ENCODE results near the gene HS1BP3. TPM values are rescaled to one million over a fixed set of nuclear protein-coding genes. Genes with fewer than 3 reads are reported as not detected.
A peak's percentile ranks its signal among the peaks of the same experiment; 100 is the strongest.

The HS1BP3 gene
- total RNA-seq, 1 donor = 18.0 TPM

DNA sequence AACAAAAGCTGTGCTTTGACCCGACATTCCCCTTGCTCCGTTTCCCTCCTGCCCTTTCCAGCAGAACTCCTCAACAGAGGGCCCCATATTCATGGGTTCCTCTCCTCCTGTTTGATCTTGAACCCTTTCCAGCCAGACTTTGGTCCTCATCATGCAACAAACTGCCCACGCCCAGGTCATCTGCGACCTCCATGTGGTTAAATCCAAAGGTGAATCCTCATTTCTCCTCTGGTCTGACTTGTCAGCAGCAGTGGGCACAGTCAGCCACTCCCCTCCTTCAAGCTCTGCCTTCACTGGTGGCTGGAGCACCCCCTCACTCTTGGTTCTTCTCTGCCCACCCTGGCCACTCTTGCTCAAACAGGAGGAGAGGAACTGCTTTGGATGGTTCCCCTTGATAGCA is 2.7 kb downstream of the HS1BP3 start:
- DNase-seq (ENCODE audit: low read depth in 2 of 3, low spot score in 2 of 3) = no peak

DNA sequence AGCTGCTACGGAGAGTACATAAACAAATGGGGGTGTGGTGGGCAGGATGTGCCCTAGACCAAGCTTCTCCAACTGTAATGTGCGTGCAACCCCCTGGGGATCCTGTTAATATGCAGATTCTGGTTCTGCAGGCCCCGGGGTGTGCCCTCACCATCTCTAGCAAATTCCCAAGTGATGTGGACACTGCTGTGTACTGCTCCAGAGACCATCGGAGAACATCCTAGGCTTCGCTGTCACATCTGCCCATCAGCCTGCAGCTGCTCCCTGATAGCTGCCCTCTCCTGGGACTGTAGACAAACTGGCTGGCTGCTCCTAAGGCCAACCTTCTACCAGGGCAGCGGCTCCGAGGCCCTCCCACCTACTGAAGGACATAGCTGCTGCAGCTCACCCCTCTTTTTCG is 3.2 kb downstream of the HS1BP3 start:
- DNase-seq (ENCODE audit: low read depth in 2 of 3, low spot score in 2 of 3) = no peak

DNA sequence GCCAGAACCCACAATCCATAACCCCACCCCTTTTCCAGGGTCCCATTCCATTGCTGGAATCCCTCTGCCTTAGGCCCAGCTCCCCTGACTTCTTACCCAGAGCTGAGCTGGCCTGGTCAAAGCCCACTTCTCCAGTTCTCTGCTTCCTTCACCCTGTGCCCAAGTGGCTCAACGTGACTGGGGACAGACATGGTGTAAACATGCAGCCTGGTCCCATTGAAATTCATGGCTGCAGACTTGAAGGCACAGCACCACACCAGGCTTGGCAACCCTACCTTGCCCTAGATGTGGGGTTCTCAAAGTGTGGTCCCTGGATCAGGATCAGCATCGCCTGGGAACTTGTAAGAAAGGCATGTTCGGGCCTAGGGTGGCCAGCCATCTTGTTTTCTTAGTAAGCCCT is 3.7 kb downstream of the HS1BP3 start:
- DNase-seq (ENCODE audit: low read depth in 2 of 3, low spot score in 2 of 3) = no peak

DNA sequence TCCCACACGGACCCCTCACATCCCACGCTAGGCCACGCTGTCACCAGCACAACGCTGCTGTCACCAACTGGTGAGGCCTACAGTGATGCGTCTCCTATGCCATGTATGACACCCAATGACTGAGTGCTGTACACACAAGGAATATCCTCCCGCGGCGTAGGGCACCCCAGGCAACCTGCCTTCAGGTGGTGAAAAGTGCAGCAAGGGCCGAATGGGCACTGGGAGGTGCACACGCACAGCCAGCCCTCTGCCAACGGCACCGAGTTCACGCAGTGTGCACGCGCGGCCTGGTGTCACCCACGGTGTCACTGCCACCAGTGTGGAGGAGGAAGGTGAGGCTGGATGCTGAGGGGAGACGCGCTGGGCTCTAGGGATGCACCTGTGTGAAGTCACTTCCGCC is 4.5 kb downstream of the HS1BP3 start:
- no peak for DNase-seq (ENCODE audit: low read depth in 2 of 3, low spot score in 2 of 3)

DNA sequence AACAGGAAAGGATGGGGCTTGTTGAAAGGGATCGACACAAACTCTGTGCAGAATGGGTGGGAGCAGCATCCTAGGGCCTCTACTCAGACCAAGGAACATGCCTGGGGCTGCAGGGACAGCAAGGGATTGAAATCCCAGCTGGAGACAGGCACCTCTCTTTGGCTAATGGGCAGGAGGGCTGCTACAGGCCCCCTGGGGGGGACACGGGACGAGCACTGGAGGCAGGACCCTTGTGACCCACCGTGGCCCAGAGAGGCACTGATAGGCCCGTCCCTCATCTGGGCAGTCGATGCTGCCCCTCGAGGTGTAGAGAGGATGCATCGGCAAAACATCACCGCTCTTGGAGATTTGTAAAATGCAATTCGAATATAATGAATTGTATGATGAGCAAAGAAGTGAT is 5.1 kb downstream of the HS1BP3 start:
- DNase-seq (ENCODE audit: low read depth in 2 of 3, low spot score in 2 of 3) = no peak

DNA sequence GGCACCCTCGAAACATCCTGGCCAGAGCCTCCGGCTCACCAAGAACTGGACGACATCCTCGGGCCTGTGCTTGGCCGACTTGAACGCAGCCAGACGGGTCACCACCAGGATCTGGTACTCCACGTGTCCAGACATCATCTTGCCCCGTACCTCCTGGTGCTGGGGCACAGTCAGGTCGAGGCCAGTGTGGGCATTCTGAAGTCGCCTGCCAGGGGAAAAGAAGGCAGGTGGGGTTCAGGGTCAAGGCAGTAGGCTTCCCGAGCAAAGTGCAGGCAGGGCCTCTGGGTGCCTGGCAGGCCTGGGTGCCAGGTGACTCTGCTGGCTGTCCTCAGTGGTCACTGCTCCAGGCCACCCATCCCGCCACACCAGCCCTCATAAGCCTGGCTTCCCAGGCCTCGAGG is 5.6 kb downstream of the HS1BP3 start:
- DNase-seq (ENCODE audit: low read depth in 2 of 3, low spot score in 2 of 3) = no peak

DNA sequence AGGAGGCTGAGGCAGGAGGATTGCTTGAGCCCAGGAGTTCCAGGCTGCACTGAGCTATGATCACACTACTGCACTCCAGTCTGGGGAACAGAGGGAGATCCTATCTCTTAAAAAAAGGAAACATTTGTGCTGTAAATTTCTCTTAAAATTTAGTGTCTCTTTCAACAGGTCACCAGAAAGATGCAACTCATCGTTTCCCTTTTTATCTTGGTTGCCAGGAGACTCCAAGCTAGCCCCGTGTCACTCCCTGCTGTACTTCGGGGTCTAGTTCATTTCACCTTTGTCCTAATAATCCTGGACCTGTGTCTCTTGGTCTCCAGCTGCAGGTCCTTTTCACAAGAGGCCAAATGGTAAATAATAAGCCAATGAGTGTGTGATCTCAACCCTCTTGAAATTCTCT is 7.1 kb downstream of the HS1BP3 start:
- DNase-seq (ENCODE audit: low read depth in 2 of 3, low spot score in 2 of 3) = no peak

DNA sequence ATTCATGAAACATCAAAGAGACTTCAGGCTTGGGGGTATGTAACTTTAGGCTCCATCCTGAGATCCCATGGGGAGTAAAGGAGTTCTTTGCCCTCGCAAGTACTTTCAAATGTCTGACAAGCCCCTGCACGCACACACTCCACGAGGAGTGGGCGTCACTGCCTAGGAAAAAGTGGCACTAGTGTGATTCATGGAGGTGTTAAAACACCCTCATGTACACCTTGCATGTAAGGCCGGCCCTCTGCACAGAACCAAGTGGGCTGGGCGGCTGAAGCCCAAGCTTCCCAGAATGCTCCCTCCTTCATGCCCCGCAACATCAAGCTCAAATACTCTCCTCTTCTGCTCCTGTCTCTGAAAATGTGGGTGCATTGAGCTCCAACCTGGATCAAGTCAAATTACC is 7.8 kb downstream of the HS1BP3 start:
- no peak for DNase-seq (ENCODE audit: low read depth in 2 of 3, low spot score in 2 of 3)

DNA sequence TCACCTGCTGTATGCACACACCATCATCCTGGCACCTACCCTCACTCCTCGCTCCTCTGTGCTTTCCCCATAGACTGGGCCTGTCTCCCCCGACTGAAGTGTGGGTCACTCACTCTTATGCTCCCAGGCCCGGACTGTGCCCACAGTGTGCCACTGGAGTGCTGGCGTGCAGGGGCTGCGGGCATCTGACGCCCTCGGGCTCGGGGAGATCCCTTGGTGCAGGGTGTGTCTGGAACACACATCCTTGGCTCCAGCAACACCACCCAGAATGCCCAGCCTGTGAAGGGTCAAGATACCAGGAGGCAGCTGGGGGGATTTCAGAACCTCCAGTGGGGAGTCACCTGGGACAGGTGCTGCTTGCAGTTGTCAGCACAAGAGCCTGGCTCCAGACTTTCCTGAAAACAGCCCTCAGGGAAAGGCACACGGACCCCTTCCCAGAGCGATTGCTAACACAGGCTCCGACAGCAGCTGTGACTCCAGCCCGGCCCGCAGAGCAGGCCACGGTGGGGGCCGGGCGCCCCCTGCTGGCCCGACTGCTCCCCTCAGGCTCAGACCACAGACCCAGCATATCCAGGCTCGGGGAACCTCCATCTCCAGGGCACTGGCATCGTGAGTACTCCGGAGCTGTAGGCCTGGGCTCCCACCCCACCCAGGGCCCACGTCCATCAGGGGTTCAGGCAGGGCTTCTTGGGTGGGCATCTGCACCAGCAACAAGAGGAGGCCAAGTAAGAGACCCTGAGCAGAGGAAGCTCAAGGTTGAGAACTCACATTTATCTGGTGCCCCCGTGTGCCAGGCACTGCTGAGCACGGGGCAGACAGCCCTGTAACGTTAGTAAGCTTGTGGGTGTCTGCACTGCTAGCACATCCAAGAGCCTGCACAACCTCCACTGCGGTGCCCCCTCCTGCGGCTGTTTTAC is 8.6 kb downstream of the HS1BP3 start:
- peak; percentile 53 to 73 (median 61) for DNase-seq (ENCODE audit: low read depth in 2 of 3, low spot score in 2 of 3)

DNA sequence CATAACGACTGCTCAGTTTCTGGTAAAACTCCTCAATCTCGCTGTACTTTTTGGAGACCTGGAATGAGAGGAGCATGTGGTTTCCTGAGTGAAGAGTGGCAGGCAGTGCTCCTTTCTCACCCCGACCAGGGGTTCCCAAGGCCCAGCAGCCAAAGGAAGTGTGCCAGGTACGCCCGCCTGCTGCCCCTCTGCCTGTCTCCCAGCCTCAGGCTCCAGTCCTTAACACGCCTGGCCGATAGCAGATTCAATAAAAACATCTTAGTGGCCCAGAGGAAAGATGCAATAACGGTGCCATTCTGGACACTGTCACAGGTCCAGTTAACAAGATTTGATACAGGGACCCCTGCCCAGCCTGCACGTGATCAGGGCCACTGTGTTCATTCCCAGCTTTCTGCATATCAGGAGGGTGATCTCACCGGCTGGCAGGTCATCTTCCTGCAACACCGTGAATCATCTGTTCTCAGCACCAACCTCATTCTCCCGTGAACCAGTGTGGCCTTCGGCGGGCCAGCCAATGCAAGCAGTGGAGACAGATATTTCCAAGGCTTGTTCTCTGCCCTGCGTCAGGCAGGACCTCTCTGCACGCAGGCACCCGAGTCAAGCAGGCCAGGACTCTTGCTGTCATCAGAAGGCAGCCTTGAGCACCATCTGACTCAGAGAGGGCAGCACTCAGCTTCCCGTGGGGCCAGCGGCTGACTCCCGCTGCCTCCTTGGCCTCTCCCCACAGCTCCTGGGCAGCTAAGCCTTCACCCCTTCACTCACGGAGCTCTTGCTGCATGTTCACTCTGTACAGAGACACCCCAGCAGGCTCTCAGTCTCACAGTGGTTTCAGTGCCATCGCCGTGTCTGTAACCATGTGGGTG is 9.5 kb downstream of the HS1BP3 start:
- DNase-seq (ENCODE audit: low read depth in 2 of 3, low spot score in 2 of 3) = no peak

DNA sequence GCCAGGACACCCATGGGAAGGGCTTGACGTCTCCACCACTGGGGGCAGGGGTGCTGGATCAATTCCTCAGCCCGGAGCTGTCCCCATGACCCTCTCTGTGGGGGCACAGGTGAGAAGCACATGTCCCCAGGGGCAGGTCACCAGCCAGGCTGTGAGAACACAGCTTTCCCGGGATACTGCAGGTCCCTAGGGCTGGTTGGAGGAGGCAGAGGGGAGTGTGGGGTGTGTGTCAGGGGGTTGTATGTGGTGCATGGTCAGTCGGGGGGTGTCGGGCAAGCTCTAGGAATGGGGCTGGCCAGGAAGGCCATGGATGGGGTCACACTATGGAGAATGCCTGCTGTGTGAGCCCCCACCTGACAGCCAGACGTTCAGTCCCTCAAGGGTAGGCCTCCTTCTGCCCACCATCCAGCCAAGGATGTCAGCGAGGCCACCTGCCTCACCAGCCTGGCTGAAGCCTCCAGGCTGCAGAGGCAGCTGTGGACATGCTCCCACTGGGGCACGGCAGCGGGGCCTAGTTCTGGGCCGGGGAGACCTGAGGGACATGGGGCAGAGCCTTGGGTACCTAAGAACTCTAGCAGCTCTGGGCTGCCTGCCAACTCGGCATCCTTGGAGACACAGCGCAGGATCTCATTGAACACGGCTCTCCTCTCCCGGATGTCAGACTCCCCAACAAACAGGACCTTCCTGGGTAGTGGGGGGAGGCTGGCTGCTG is 10.3 kb downstream of the HS1BP3 start:
- DNase-seq (ENCODE audit: low read depth in 2 of 3, low spot score in 2 of 3) = no peak

DNA sequence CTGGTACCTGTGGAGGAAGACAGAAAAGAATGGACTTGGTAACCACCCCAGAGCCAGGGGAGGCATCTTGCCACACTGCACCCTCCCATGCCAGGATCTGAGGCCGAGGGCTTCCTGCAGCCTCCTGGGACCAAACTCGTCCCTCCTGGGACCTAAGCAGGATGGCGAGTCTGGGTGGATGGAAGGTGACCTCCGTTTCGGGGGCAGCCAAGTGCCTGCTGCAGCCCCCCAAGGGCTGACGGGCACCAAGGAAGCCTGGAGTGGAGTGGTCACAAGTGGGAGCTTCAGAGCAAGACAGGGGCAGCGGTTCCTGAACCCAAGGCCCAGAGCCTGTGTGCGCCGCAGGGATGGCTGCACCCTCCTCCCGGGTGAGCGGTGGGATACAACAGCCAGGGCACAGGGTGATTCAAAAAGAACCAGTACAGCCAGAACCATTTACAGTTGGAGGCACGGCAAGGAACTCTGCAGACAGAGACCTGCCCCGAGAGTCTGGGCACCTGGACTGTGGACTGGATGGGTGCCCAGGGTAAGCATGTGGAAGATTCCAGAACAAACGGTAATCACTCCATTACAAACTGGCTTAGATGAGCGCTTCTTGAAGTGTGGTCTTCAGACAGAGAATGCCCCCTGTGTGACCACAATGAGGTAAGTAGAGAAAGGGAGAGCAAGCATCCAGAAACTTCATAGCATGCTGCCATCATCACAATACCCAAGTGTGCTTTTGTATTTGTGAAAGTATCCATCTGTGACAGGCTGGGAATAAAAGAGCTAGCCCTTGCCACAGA is 12.1 kb downstream of the HS1BP3 start:
- no peak for DNase-seq (ENCODE audit: low read depth in 2 of 3, low spot score in 2 of 3)

DNA sequence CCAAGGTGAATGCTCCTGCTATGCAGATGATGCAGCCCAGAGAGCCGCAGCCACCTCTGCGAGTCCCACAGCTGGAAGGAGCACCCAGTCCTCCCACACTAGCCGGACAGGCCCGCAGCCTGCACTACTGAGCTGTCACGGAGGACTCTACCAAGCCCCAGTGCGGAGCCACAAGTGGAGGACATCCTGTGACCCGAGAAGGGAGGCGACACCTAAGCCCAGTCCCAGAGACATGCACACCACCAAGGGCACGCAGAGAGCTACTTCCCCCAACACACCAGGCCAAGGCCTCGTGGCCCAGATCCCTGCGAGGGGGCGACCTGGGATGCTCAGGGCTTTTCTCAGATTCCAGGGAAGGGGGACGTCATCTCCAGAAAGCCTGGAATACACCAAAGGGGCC is 12.9 kb downstream of the HS1BP3 start:
- DNase-seq (ENCODE audit: low read depth in 2 of 3, low spot score in 2 of 3) = no peak

DNA sequence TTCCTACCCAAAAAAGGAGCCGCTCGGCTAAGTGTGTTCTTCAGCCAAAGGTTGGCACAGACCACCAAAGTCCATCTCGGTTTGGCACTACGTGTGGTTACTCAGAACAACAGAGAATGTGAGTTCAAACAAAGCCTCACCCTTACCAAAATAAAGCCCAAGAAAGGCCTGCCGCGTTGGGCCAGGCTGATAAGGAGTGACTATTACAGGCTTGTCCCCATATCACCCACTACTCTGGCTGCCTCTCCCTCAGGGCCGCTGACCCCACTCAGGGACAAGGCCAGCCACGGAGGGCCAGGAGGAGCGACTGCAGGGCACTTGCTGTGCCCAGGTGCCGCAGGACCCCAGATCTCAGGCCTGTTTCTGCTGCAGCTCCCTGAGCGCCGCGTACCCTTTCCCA is 13.8 kb downstream of the HS1BP3 start:
- no peak for DNase-seq (ENCODE audit: low read depth in 2 of 3, low spot score in 2 of 3)

DNA sequence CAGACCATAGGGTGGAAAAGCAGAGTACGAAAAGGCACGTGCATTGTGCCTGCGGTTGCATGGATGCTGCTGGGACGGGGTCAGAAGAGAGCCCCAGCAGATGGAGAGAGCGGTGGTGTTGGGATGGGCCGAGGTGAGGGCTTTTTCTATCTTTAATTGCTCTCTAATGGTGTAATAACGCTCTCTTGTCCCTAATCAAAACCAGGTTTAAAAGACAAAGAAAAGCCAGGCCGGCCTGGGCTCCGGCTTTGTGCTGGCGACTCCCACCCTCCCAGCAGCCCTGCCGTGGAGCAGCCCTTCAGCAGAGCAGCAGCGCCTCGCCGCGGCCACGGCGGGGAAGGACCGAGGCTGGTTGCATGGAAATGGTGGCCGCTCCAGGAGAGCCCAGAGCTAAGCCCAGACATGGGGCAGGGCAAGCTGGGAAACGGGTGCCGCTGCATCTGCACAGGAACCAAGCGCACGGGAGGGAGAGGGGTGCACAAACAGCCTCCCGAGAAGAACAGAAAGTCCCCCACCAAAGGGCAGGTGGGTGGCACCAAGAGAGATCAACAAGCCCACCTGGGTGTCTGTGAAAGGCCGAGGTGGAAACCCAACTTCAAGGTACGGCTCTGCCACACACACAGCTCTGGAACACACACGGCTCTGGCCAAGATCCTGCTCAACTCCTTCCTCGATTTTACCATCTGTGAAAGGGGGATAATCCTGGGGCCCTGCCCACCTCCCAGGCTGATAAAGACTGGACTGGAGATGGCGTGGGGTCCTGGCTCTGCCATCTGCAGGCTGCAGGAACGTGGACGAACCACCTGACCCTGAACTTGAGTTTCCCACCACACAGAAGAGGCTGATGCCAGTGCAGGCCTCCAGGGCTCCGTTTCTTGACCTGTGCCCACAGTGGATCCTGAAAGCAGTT is 15.0 kb downstream of the HS1BP3 start:
- peak in 2 of 3 donors; percentile 56 to 75 for DNase-seq (ENCODE audit: low read depth in 2 of 3, low spot score in 2 of 3)

DNA sequence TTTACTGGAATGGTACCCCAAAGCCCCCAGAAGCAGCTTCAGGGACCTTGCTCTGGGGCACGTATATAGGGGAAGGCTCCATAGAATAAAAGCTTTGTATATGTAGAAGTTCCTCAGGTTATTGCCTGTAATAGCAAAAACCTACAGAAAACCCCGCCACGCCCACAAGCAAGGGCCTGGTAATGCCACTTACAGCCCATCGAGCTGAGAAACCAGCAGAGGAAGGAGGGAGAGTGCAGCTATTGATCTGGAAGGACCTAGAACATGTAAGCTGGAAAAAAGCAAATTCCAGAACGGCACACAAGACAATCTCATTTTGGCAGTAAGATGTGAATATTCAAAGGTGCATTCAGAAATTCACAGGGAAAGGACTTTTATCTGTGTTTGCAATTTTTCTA is 15.8 kb downstream of the HS1BP3 start:
- no peak for DNase-seq (ENCODE audit: low read depth in 2 of 3, low spot score in 2 of 3)

DNA sequence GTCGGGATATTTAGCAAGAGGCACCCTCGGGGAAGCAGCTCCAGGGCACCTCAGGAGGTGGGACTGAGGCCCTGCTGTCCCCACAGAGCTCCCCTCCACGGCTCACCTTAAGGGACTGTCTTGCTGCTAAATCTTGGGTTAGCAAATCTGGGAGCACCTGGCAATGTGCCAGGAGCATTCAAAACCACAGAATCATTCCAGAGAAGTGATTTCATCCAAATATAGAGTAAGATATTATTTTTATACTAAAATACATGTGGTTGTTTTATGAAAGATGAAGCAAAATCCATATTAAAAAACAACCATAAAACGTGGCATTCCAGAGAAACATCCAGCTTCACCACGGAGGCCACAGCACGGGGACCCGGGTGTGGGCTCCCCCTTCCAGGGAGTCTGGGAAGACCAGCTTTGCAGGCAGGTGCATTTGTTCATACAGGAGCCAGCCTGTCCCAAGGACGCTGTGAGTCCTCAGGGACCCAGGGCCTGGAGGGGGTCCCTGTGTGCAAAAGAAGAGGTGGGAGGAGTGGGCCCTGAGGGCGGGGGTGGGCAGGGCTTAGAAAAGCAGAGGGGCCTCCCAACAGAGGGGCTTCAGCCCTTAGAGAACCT is 16.3 kb downstream of the HS1BP3 start:
- no peak for DNase-seq (ENCODE audit: low read depth in 2 of 3, low spot score in 2 of 3)

DNA sequence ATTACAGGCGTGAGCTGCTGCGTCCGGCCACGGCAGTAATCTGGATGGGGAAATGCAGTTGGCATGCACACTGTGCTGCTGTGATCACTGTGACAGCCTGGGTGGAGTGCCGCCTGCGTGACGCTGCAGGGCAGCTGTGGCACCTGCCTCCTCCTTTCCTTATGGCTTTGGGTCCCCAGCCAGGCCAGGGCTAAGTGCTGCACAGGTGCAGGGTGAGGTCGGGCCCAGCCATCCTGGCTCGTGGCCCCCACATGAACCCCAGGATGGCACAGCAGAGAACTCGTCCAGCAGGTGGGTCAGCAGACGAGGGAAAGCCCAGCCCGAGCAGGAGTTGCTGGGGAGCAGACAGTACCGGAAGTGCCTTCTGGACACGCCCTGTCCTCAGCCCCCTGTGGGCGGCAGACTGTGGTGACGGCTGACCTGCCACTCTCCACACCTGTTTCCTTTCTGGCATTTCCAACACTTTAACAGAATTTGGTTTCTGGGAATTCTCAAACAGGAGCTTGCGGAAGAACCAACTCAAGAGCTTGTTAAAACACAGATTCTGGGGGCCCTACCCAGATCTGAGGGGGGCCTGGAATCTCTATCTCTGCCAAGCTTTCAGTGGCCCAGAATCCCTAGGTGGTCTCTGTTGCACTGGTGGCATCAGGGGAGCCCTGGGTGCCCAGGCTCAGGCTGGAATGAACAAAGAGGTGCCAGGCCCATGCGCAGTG is 16.9 kb downstream of the HS1BP3 start:
- no peak for DNase-seq (ENCODE audit: low read depth in 2 of 3, low spot score in 2 of 3)
